Spleen (tissue), 11 donors: Measurements from ENCODE around the gene BRF1. TPM values are rescaled to one million over a fixed set of nuclear protein-coding genes. Genes with fewer than 3 reads are reported as not detected.
A peak's percentile ranks its signal among the peaks of the same experiment; 100 is the strongest.

Experiments used
- DNase-seq: peaks from one replicate; pipeline ENCODE4 v3.0.0-alpha.2; 2020
- H3K27ac ChIP-seq, 8 donors: fragments of 200-600 bp; sonication (generic) in 7 of 8; 1 replicate in 4 of 8; 2 replicates in 4 of 8; pipeline versions ENCODE4 v1.5.0 to v1.8.0; 2016 to 2021; ENCODE audit warnings: inconsistent platforms in 4 of 8, mild to moderate bottlenecking in 4 of 8, moderate library complexity in 1 of 8
- H3K27me3 ChIP-seq, 7 donors: fragments of 200-600 bp; sonication (generic) in 6 of 7; replicated peaks in 1 of 7; 1 replicate in 4 of 7; 2 replicates in 3 of 7; pipeline versions ENCODE4 v1.5.0 to v1.8.0; 2016 to 2021; ENCODE audit warnings: inconsistent platforms in 3 of 7, mild to moderate bottlenecking in 1 of 7
- H3K36me3 ChIP-seq, 6 donors: fragments of 200-600 bp; sonication (generic) in 5 of 6; 1 replicate in 4 of 6; 2 replicates in 2 of 6; pipeline versions ENCODE4 v1.5.0 to v1.8.0; 2016 to 2021; ENCODE audit warnings: inconsistent platforms in 2 of 6
- H3K4me1 ChIP-seq, 6 donors: fragments of 200-600 bp; sonication (generic) in 5 of 6; 1 replicate in 3 of 6; 2 replicates in 3 of 6; pipeline versions ENCODE4 v1.5.0 to v1.8.0; 2016 to 2021; ENCODE audit warnings: inconsistent platforms in 3 of 6
- H3K4me3 ChIP-seq, 8 donors: fragments of 200-600 bp; sonication (generic) in 7 of 8; 1 replicate in 4 of 8; 2 replicates in 4 of 8; pipeline versions ENCODE4 v1.5.0 to v1.8.0; 2016 to 2021; ENCODE audit warnings: inconsistent platforms in 4 of 8, mild to moderate bottlenecking in 4 of 8, moderate library complexity in 2 of 8
- H3K9me3 ChIP-seq, 8 donors: fragments of 200-600 bp; sonication (generic) in 7 of 8; 1 replicate in 4 of 8; 2 replicates in 4 of 8; pipeline versions ENCODE4 v1.5.0 to v1.8.0; 2016 to 2021; ENCODE audit warnings: inconsistent platforms in 4 of 8
- POLR2A ChIP-seq, 3 donors: fragments of 450-650 bp; IDR thresholded peaks; one replicate each; pipeline ENCODE4 v1.5.1; 2017; ENCODE audit warnings: antibody characterized with exemption in 3 of 3, mild to moderate bottlenecking in 1 of 3
- POLR2AphosphoS5 ChIP-seq, 3 donors: sonication (generic); formaldehyde crosslinking; IDR thresholded peaks; one replicate each; pipeline ENCODE4 v1.5.1; 2017; ENCODE audit warnings: antibody characterized with exemption in 3 of 3
- WGBS, 5 donors: extraction: QIAGEN DNeasy Blood & Tissue Kit in 3 of 5; methylation state at CpG; one replicate each; pipeline versions ENCODE4 v1.1.5 to v1.1.7; 2013 to 2018; 5-methylcytosine and 5-hydroxymethylcytosine counted together
- intact Hi-C: fragments of 100-400 bp; cut with DNase I; formaldehyde crosslinking; loops from one replicate; pipeline ENCODE4 v1.15.0; 2023; ENCODE audit warnings: low total_unique reads
- polyA plus RNA-seq, 3 donors: library from polyadenylated mRNA; stranded (reverse); fragments of 200-250 nt; gene quantifications; one replicate each; pipeline ENCODE4 v1.2.1, GENCODE V29; 2013
- total RNA-seq, 7 donors: library from RNA; depleted of rRNA in 3 of 7; stranded (reverse); fragments of >200 nt in 3 of 7; fragmentation: NEBNext Ultra II Directional in 4 of 7; extraction: Animal tissue kit (Norgen Biotek cat#: 25700) in 4 of 7; gene quantifications; one replicate each; pipeline versions ENCODE4 v1.1.0 to v1.2.1, GENCODE V29; 2016 to 2021
- TF ChIP-seq, protein P1 (sequence below), 11 experiments: fragments of 200-600 bp in 7 of 11; fragments of 450-650 bp in 4 of 11; sonication (generic) in 4 of 11; IDR thresholded peaks in 8 of 11; conservative IDR thresholded peaks in 3 of 11; 1 replicate in 7 of 11; 2 replicates in 4 of 11; pipeline versions ENCODE4 v1.4.0 to v1.8.0; 2016 to 2021; ENCODE audit warnings: antibody characterized with exemption in 11 of 11, inconsistent platforms in 4 of 11, mild to moderate bottlenecking in 1 of 11
- donor health status: healthy with polysubstance abuse.
- donor health status: DM: no; HTN: no; CAD: no; lungs with moderate emphysema.
- donor health status: DM: no; HTN: no; CAD: no.
- donor health status: Bipolar disorder and iron deficiency.
- donor health status: healthy.
- donor health status: DM: no; HTN: no; CAD: no.
- donor health status: DM: yes; HTN: yes; CAD: no.

The BRF1 gene
- total and polyA plus RNA-seq, 10 donors: 16.2 to 71.2 (median 49.8) TPM

DNA sequence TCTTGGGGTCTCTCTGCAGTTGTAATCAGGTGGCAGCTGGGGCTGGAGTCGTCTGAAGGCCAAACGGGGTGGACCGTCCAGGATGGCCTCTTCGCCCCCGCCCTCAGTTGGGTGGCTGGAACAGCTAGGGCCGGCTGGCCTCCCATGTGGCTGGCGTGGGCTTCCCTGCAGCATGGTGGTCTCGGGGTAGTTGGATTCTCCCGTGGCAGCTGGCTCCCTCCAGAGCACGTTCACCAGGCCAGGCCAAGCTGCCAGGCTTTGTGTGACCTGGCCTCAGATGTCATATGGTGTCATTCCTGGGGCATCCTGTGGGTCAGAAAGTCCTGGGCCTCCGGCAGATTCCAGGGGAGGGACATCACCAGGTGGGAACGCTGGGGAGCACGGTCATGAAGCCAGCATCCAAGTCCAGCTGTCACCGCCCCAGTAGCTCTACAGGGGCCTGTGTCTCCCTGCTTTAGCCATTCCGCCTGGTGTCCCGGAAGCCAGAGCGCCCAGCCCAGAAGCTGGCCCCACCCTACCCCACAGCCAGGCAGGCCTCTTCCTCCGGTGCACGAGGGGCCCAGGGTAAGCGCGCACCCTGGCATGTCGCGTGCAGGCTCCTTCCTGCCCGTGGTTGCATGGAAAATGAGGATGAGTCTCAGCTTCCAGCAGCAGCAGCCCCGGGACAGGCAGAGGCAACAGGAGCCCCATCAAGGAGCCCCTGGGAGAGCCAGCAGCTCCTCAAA, 118.3 kb downstream of the BRF1 start:
- WGBS, 5 donors: 51 to 90% (median 57%) methylated on average over 2 to 25 of the region's 25 CpGs
- Histone ChIP-seq H3K4me3 (no peak overlapping the region), H3K27ac (peak overlapping the region in 1 of 8 donors; percentile 60), H3K27me3 (peaks cover 0 to 29% (median 0%) of the 10 kb centered on the region in 7 donors), H3K36me3 (peaks cover 0 to under 1% (median 0%) of the 10 kb centered on the region in 6 donors), H3K9me3 (no peaks in the 10 kb centered on the region), H3K4me1 (peaks cover 0 to 35% (median 21%) of the 10 kb centered on the region in 6 donors)
- intact Hi-C loops: no loop called here
- no peak for TF ChIP-seq POLR2A (IDR thresholded peaks at IDR 0.05)
- peak in 1 of 3 donors; percentile 31 for TF ChIP-seq POLR2AphosphoS5 (IDR thresholded peaks at IDR 0.05)
- DNase-seq: no peak

DNA sequence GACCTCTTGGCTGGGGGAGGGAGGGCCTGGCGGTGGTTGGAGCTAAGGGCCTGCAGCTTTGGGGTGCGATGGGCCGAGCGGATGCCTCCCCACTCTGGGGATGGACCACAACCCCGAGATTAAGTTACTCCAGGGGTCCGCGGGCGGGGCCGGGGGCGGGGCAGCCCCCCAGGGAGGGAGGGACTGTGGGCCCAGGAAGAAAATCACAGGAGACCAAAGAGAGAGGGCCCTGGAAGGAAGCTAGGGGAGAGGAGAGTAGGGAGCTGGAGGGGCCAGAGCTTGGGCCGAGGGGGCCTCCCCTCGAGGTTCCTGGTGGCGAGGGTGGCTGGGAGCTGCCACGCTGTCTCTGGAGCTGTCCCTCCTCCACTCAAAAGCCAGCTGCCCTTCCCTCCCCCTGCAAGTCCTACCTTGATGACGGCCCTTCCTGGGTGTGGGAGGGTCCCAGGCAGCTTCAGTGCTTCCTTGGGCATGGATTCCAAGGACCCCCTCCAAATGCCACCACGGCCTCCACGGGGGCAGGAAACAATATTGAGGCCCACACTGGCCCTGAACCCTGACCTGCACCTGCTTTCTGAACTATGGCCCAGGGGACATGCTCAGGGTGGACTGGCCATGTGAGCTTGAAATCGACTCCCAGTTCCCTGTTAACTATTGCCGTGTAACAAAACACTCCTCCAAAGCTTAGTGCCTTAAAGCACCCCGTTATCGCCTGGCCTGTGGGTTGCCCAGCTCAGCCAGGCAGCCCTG, 119.1 kb downstream of the BRF1 start:
- Histone ChIP-seq H3K4me1 (peaks cover 0 to 38% (median 21%) of the 10 kb centered on the region in 6 donors), H3K27me3 (peaks cover 0 to 25% (median 0%) of the 10 kb centered on the region in 7 donors), H3K27ac (peak overlapping the region in 3 of 8 donors; percentile 60 to 86 (median 68)), H3K9me3 (no peaks in the 10 kb centered on the region), H3K4me3 (peak overlapping the region in 7 of 8 donors; percentile 31 to 80 (median 51)), H3K36me3 (peaks cover 0 to 3% (median 0%) of the 10 kb centered on the region in 6 donors)
- no peak for DNase-seq
- intact Hi-C loops: no loop called here
- 32 to 50% (median 48%) methylated on average over 15 to 21 of the region's 21 CpGs for WGBS, 5 donors
- TF ChIP-seq POLR2AphosphoS5 (IDR thresholded peaks at IDR 0.05) (no peak), POLR2A (IDR thresholded peaks at IDR 0.05) (no peak)
- TF ChIP-seq, protein P1, sequence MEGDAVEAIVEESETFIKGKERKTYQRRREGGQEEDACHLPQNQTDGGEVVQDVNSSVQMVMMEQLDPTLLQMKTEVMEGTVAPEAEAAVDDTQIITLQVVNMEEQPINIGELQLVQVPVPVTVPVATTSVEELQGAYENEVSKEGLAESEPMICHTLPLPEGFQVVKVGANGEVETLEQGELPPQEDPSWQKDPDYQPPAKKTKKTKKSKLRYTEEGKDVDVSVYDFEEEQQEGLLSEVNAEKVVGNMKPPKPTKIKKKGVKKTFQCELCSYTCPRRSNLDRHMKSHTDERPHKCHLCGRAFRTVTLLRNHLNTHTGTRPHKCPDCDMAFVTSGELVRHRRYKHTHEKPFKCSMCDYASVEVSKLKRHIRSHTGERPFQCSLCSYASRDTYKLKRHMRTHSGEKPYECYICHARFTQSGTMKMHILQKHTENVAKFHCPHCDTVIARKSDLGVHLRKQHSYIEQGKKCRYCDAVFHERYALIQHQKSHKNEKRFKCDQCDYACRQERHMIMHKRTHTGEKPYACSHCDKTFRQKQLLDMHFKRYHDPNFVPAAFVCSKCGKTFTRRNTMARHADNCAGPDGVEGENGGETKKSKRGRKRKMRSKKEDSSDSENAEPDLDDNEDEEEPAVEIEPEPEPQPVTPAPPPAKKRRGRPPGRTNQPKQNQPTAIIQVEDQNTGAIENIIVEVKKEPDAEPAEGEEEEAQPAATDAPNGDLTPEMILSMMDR (IDR thresholded peaks at IDR 0.05 in 8 of 11, conservative IDR thresholded peaks at IDR 0.05 in 3 of 11): no peak

DNA sequence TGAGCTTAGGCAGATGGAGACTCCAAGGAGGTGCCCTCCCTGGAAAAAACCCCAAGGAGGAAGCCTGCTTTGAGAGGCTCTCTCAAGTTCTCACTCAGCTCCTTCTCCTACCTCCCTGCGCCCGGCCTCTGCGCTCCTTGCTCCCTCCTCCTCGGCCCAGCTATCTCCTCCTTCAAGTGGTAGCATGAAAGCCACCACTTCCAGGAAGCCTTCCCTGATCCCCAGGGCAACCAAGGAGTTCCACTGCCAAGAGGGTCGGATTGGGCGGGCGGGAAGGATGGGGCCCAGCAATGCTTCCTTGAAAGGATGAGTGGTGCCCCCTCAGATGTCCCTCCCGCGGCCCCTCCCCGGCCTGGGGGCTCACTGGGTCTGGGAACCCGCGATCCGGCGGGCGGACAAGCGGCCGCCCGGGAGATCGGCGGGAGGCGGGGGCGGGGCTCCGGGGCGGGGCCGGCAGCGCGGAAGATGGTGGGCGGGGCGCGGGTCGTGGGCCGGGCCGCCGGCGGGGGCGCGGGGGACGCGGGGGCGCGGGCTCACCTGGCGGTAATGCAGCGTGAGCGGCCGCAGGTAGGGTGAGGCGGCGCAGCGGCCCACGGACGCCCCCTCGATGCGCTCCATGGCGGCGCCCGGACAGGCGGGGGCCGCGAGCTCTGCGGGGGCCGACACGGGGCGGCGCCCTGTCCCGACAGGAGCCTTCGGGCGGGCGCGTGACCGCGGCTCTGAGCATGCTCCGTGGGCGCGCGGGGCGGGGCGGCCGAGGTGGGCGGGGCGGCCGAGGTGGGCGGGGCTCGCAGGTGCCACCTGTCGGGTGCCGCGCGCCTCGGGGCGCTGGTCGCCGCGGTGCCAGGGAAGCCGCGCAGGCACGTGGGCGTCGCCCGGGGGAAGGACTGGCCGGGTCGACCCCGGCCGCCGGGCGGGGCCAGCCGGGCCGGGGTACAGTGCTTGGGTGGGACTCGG, 119.9 kb downstream of the BRF1 start, which contains the start of gene NUDT14:
TSS of gene NUDT14 (minus strand) at position 721 of the 957 bp plus-strand sequence. CDS start at position 618, 103 bp downstream.
- peak; percentile 95 for DNase-seq
- Histone ChIP-seq H3K4me1 (peaks cover 0 to 47% (median 23%) of the 10 kb centered on the region in 6 donors), H3K27ac (peak within 1 kb of the TSS in 5 of 8 donors; percentile 13 to 86 (median 63)), H3K36me3 (peaks cover 0 to 3% (median 0%) of the 10 kb centered on the region in 6 donors), H3K9me3 (no peaks in the 10 kb centered on the region), H3K4me3 (peak within 1 kb of the TSS; percentile 24 to 80 (median 46)), H3K27me3 (peaks cover 0 to 25% (median 0%) of the 10 kb centered on the region in 7 donors)
- WGBS, 5 donors: 1 to 3% (median 2%) methylated on average over 15 to 105 of the region's 106 CpGs
- TF ChIP-seq POLR2A (IDR thresholded peaks at IDR 0.05) (no peak), POLR2AphosphoS5 (IDR thresholded peaks at IDR 0.05) (peak; percentile 32 to 55 (median 38))
- TF ChIP-seq, protein P1 (IDR thresholded peaks at IDR 0.05 in 8 of 11, conservative IDR thresholded peaks at IDR 0.05 in 3 of 11): no peak
- intact Hi-C loops: no loop called here

DNA sequence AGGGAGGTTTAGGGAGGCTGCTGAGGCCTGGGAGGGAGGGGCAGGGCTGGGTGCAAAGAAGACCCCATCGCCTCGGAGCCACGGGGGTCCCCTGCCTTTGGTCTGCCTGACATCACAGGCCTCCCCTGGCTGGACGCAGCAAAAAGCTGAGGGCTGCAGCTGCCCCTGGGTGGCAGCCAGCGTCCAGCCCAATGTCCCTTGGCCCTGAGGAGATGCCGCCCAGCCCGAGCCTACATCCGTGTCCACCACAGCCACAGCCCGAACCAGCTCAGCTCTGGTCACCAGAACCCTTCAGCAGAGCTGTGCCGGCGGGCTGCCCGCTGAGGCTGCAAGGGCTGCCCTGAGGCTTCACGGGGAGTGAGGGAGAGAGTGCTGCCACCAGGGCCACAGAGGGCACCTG, 121.6 kb downstream of the BRF1 start:
- Histone ChIP-seq H3K27me3 (peaks cover 0 to 17% (median 0%) of the 10 kb centered on the region in 7 donors), H3K36me3 (peaks cover 0 to 3% (median 0%) of the 10 kb centered on the region in 6 donors), H3K9me3 (no peaks in the 10 kb centered on the region), H3K27ac (no peak overlapping the region), H3K4me1 (peaks cover 8 to 63% (median 36%) of the 10 kb centered on the region in 6 donors), H3K4me3 (no peak overlapping the region)
- TF ChIP-seq POLR2AphosphoS5 (IDR thresholded peaks at IDR 0.05): no peak
- no peak for TF ChIP-seq POLR2A (IDR thresholded peaks at IDR 0.05)
- TF ChIP-seq, protein P1 (IDR thresholded peaks at IDR 0.05 in 8 of 11, conservative IDR thresholded peaks at IDR 0.05 in 3 of 11): no peak
- WGBS, 5 donors: 86 to 98% (median 94%) methylated on average over 4 to 13 of the region's 13 CpGs
- no peak for DNase-seq
- intact Hi-C loops: no loop called here
